SU-DHL-6 (cell line): Measurements from ENCODE around the gene TET3.
A peak's percentile ranks its signal among the peaks of the same experiment; 100 is the strongest.

Experiments
- H2AFZ ChIP-seq: fragments of 200-600 bp; sonication (generic); 2 replicates; pipeline ENCODE4 v1.6.1; 2014; ENCODE audit warnings: low read depth, mild to moderate bottlenecking, moderate library complexity, mixed read lengths, antibody characterized with exemption, low read length; ENCODE audit not compliant: severe bottlenecking
- H3F3A ChIP-seq: fragments of 200-600 bp; shearing (Covaris generic); 2 replicates; pipeline ENCODE4 v1.6.0; 2016; ENCODE audit warnings: antibody characterized with exemption, mild to moderate bottlenecking; ENCODE audit not compliant: insufficient read depth
- H3K27ac ChIP-seq: fragments of 200-600 bp; sonication (generic); 2 replicates; pipeline ENCODE4 v1.5.1; 2016; ENCODE audit warnings: low read depth, mild to moderate bottlenecking, low read length, moderate library complexity, mixed read lengths
- H3K27me3 ChIP-seq: fragments of 200-600 bp; sonication (generic), shearing (Covaris generic); 2 replicates; pipeline ENCODE4 v1.6.0; 2014; ENCODE audit warnings: mild to moderate bottlenecking, low read length
- H3K36me3 ChIP-seq: fragments of 200-600 bp; sonication (generic); 2 replicates; pipeline ENCODE4 v1.6.1; 2014; ENCODE audit warnings: mild to moderate bottlenecking, low read length, mixed read lengths
- H3K4me2 ChIP-seq: fragments of 300-600, 200-600 bp; shearing (Covaris generic), sonication (generic); 2 replicates; pipeline ENCODE4 v1.6.0; 2014; ENCODE audit warnings: low read length, low read depth, mild to moderate bottlenecking; ENCODE audit not compliant: poor library complexity, severe bottlenecking
- H3K4me3 ChIP-seq: fragments of 200-600 bp; sonication (generic); 2 replicates; pipeline ENCODE4 v1.5.1; 2014; ENCODE audit warnings: antibody characterized with exemption, low read length, mild to moderate bottlenecking, mixed read lengths; ENCODE audit not compliant: insufficient read depth, poor library complexity, severe bottlenecking
- H3K79me2 ChIP-seq: fragments of 200-600 bp; sonication (generic); 2 replicates; pipeline ENCODE4 v1.6.1; 2014; ENCODE audit warnings: mild to moderate bottlenecking, low read length, moderate library complexity; ENCODE audit not compliant: insufficient read depth
- H3K9ac ChIP-seq: fragments of 200-600 bp; sonication (generic); 2 replicates; pipeline ENCODE4 v1.7.0; 2014; ENCODE audit warnings: mild to moderate bottlenecking, low read length
- H3K9me2 ChIP-seq: fragments of 200-600 bp; sonication (generic); replicated peaks from 2 replicates; pipeline ENCODE4 v1.6.1; 2014; ENCODE audit warnings: low read length; ENCODE audit not compliant: insufficient read depth
- H3K9me3 ChIP-seq: fragments of 200-600 bp; sonication (generic); 2 replicates; pipeline ENCODE4 v1.6.1; 2014; ENCODE audit warnings: low read length, mixed read lengths; ENCODE audit not compliant: insufficient read depth
- H4K20me1 ChIP-seq: fragments of 200-600 bp; sonication (generic); 2 replicates; pipeline ENCODE4 v1.6.1; 2014; ENCODE audit warnings: low read depth, mild to moderate bottlenecking, antibody characterized with exemption, low read length, moderate library complexity, mixed read lengths
- EZH2phosphoT487 ChIP-seq: fragments of 200-600 bp; sonication (generic), shearing (Covaris generic); conservative IDR thresholded peaks from 2 replicates; pipeline ENCODE4 v1.6.1; 2018; ENCODE audit warnings: mild to moderate bottlenecking, antibody characterized with exemption, low read length, moderate library complexity, mixed read lengths
- TF ChIP-seq, protein P1 (sequence below): fragments of 200-600 bp; sonication (generic); IDR thresholded peaks from one replicate; pipeline ENCODE4 v1.5.1; 2017; ENCODE audit warnings: antibody characterized with exemption, mild to moderate bottlenecking, low read length, moderate library complexity; ENCODE audit not compliant: insufficient read depth, poor library complexity, severe bottlenecking

TET3 gene

GRCh38 chr2:73986085-73986681 lies 1.5 kb downstream of the TET3 start:
- Histone ChIP-seq H3K79me2 (peaks cover 57% of the 10 kb centered on the region), H3K4me3 (peak overlapping the region; percentile 60), H4K20me1 (no peaks in the 10 kb centered on the region; the same call in 1 of the 2 replicates), H3K27me3 (no peaks in the 10 kb centered on the region), H3K36me3 (no peaks in the 10 kb centered on the region), H2AFZ (no peak overlapping the region), H3K9ac (peak overlapping the region; percentile 72), H3F3A (peaks cover 28% of the 10 kb centered on the region), H3K27ac (peak overlapping the region; percentile 69), H3K9me2 (no peaks in the 10 kb centered on the region), H3K9me3 (no peaks in the 10 kb centered on the region), H3K4me2 (peak overlapping the region; percentile 77)
- no peak for TF ChIP-seq EZH2phosphoT487
- TF ChIP-seq, protein P1, sequence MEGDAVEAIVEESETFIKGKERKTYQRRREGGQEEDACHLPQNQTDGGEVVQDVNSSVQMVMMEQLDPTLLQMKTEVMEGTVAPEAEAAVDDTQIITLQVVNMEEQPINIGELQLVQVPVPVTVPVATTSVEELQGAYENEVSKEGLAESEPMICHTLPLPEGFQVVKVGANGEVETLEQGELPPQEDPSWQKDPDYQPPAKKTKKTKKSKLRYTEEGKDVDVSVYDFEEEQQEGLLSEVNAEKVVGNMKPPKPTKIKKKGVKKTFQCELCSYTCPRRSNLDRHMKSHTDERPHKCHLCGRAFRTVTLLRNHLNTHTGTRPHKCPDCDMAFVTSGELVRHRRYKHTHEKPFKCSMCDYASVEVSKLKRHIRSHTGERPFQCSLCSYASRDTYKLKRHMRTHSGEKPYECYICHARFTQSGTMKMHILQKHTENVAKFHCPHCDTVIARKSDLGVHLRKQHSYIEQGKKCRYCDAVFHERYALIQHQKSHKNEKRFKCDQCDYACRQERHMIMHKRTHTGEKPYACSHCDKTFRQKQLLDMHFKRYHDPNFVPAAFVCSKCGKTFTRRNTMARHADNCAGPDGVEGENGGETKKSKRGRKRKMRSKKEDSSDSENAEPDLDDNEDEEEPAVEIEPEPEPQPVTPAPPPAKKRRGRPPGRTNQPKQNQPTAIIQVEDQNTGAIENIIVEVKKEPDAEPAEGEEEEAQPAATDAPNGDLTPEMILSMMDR: no peak

GRCh38 chr2:73987109-73987947 lies 2.6 kb downstream of the TET3 start:
- peak overlapping the region; percentile 72 for H3K9ac ChIP-seq
- peaks cover 67% of the 10 kb centered on the region for H3K79me2 ChIP-seq
- H3K4me3 ChIP-seq: peak overlapping the region; percentile 60
- H3K27me3 ChIP-seq: no peaks in the 10 kb centered on the region
- H3K9me2 ChIP-seq: no peaks in the 10 kb centered on the region
- no peak for TF ChIP-seq EZH2phosphoT487
- TF ChIP-seq, protein P1: no peak
- H4K20me1 ChIP-seq: no peaks in the 10 kb centered on the region; the same call in 1 of the 2 replicates
- H3K36me3 ChIP-seq: no peaks in the 10 kb centered on the region
- peak overlapping the region; percentile 77 for H3K4me2 ChIP-seq
- peaks cover 25% of the 10 kb centered on the region for H3F3A ChIP-seq
- no peaks in the 10 kb centered on the region for H3K9me3 ChIP-seq
- H2AFZ ChIP-seq: no peak overlapping the region
- no peak overlapping the region for H3K27ac ChIP-seq

DNA sequence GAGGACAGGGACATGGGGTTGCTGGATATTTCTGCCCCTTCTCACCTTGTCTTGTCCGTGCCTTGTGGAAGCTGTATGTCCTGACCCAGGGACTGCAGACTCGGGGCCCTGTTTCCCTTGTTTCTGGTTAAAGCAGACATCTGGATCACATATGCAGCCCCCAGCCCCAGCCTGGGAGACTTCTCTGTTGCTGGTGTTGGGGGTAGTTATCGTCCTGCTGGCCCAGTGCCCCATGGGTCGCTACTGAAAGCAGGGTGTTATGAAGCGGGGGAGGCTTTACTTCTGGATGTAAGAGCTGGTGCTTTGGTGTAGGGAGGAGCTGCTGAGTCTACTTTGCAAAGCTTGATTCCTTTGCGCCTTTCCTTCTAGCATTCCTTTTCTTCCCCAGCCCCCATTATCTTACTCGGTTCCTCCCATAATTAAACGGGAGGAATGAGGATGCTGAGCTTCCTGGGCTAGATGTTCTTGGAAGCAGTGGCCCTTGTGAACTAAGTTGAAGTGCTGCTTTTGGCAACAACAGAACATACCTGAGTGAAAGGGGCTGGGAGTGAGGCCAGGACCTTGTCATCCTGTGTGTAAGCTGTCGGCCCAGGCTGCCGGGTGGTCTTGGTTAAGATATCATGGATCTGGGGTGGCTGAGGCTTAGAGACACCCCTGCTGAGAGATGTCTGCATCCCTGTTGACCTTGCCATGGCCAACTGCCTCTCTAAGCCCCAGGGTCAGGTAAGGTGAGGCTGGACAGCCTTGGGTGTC lies 3.4 kb downstream of the TET3 start:
- no peaks in the 10 kb centered on the region; the same call in 1 of the 2 replicates for H4K20me1 ChIP-seq
- H3K79me2 ChIP-seq: peaks cover 75% of the 10 kb centered on the region
- H3K9me2 ChIP-seq: no peaks in the 10 kb centered on the region
- no peak overlapping the region for H2AFZ ChIP-seq
- H3K36me3 ChIP-seq: no peaks in the 10 kb centered on the region
- peaks cover 17% of the 10 kb centered on the region for H3F3A ChIP-seq
- peak overlapping the region; percentile 77 for H3K4me2 ChIP-seq
- H3K27ac ChIP-seq: no peak overlapping the region
- TF ChIP-seq, protein P1: no peak
- no peak for TF ChIP-seq EZH2phosphoT487
- H3K27me3 ChIP-seq: no peaks in the 10 kb centered on the region
- peak overlapping the region; percentile 72 for H3K9ac ChIP-seq
- H3K4me3 ChIP-seq: peak overlapping the region; percentile 60
- H3K9me3 ChIP-seq: no peaks in the 10 kb centered on the region
